Measurements from ENCODE around the gene MST1. TPM values are rescaled to one million over a fixed set of nuclear protein-coding genes. Genes with fewer than 3 reads are reported as not detected.

Gene MST1
- total and polyA plus RNA-seq, 2 of the 4 experiments (the other 2 are of a cell fraction), result 1.3 to 13.0 TPM

DNA sequence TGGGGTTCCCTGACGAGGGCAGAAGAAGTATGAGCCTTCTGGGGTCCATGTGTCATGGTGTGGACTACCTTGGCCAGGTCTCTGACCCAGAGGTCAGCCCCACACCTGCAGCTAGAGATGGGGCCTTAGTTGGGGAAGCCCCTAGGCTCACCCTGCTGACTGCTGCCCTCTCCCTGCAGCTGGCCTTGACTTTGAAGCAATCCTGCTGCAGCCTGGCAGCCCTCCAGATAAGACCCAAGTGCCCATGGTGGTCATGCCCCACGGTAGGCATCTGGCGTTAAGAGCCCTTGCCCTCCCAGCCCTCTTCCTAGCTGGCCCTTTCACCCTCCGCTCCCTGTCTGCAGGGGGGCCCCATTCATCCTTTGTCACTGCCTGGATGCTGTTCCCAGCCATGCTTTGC, 7.7 kb downstream of the MST1 start:
- H2BK5ac ChIP-seq (ENCODE audit: low read depth, low read length, poor library complexity, severe bottlenecking), result no peak overlapping the region
- H4K20me1 ChIP-seq (ENCODE audit: insufficient read depth, low read length), result no peaks in the 10 kb centered on the region; the same call in 1 of the 2 replicates
- no peak overlapping the region for H3K9ac ChIP-seq (ENCODE audit: low read depth, low read length)
- no peak overlapping the region for H2AK9ac ChIP-seq (replicated peaks; ENCODE audit: low read depth, low read length, poor library complexity)
- intact Hi-C loops (cut with micrococcal nuclease), result no loop called here
- peaks cover 9 to 24% of the 10 kb centered on the region in 2 experiments; a peak in 2 of 4 replicates for H3K79me1 ChIP-seq (ENCODE audit: low read depth in 1 of 2, low read length in 2 of 2)
- H3K4ac ChIP-seq (ENCODE audit: low read depth, low read length), result no peak overlapping the region
- H3K9me3 ChIP-seq (ENCODE audit: control insufficient read depth, insufficient read depth, low read length), result no peaks in the 10 kb centered on the region
- TF ChIP-seq NFE2L2 (IDR thresholded peaks at IDR 0.05; ENCODE audit: low read depth, low read length) (no peak), CEBPB (IDR thresholded peaks at IDR 0.05; ENCODE audit: low read depth, low read length) (no peak), SMC3 (IDR thresholded peaks at IDR 0.05; ENCODE audit: low read depth, low read length) (no peak), POLR2A (IDR thresholded peaks at IDR 0.05; ENCODE audit: low read depth, low read length) (no peak), BHLHE40 (IDR thresholded peaks at IDR 0.05; ENCODE audit: low read depth, low read length) (no peak)
- TF ChIP-seq, protein P1, sequence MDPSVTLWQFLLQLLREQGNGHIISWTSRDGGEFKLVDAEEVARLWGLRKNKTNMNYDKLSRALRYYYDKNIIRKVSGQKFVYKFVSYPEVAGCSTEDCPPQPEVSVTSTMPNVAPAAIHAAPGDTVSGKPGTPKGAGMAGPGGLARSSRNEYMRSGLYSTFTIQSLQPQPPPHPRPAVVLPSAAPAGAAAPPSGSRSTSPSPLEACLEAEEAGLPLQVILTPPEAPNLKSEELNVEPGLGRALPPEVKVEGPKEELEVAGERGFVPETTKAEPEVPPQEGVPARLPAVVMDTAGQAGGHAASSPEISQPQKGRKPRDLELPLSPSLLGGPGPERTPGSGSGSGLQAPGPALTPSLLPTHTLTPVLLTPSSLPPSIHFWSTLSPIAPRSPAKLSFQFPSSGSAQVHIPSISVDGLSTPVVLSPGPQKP (IDR thresholded peaks at IDR 0.05; ENCODE audit: borderline replicate concordance, low read depth, low read length), result no peak
- H3K4me1 ChIP-seq (ENCODE audit: control insufficient read depth, insufficient read depth, low read length), result no peaks in the 10 kb centered on the region
- H3K9me1 ChIP-seq (ENCODE audit: insufficient read depth, low read length), result no peaks in the 10 kb centered on the region; the same call in 1 of the 2 replicates
- no peaks in the 10 kb centered on the region for H3K27me3 ChIP-seq (ENCODE audit: control insufficient read depth, insufficient read depth, low read length)
- no peak overlapping the region for H3K4me3 ChIP-seq (ENCODE audit: insufficient read depth, low read depth, low read length)
- in situ Hi-C loops (cut with MboI; ENCODE audit: low sequenced_read_pairs), result no loop called here
- ATAC-seq (ENCODE audit: low read depth), result no peak
- no peak overlapping the region for H3K14ac ChIP-seq (replicated peaks; ENCODE audit: low read depth, low read length)
- H3K23ac ChIP-seq (ENCODE audit: low read depth, low read length), result no peak overlapping the region
- dilution Hi-C loops (cut with HindIII; ENCODE audit: low sequenced_read_pairs, unreplicated experiment), result no loop called here
- H4K91ac ChIP-seq (ENCODE audit: insufficient read depth, low read depth, low read length), result no peak overlapping the region
- CTCF ChIA-PET, result no interaction called here
- DNase-seq, result no peak
- H2BK20ac ChIP-seq (ENCODE audit: low read depth, low read length), result no peak overlapping the region
- H3K18ac ChIP-seq (ENCODE audit: low read depth, low read length), result no peak overlapping the region
- no peak overlapping the region for H2AK5ac ChIP-seq (ENCODE audit: low read depth, low read length)
- no TSS peak for BruUV-seq (replicated peaks)
- POLR2A ChIA-PET (ENCODE audit: unreplicated experiment), result no interaction called here
- WGBS, 2 experiments (ENCODE audit: extremely low coverage in 2 of 2, insufficient read length in 1 of 2), result no CpG with 5 or more reads among the region's 4 CpGs
- no peak overlapping the region for H3K27ac ChIP-seq (ENCODE audit: insufficient read depth, low read length)
- no peak overlapping the region for H4K8ac ChIP-seq (ENCODE audit: low read depth in 2 of 2, low read length in 2 of 2)
- H3K4me2 ChIP-seq (ENCODE audit: low read depth, low read length), result no peak overlapping the region
- peaks cover 73% of the 10 kb centered on the region for H3K36me3 ChIP-seq (ENCODE audit: control insufficient read depth, insufficient read depth, low read length)
- no peak overlapping the region for H2BK15ac ChIP-seq (ENCODE audit: low read depth, low read length)
- no peak overlapping the region for H2BK120ac ChIP-seq (ENCODE audit: low read depth, low read length)
- no peak overlapping the region for H2AFZ ChIP-seq (replicated peaks; ENCODE audit: low read length, poor library complexity)
- H3K56ac ChIP-seq (ENCODE audit: extremely low read depth, insufficient read depth, low read length), result no peak overlapping the region
- H4K5ac ChIP-seq (ENCODE audit: low read depth, low read length), result no peak overlapping the region
